GM19324 (cell line): Measurements from ENCODE around the gene PTGDS.

Source experiments
- ATAC-seq: cut with Tn5 transposase; IDR thresholded peaks from one replicate; pipeline ENCODE4 v1.9.1; 2021; ENCODE audit warnings: mild to moderate bottlenecking, moderate library complexity; ENCODE audit not compliant: unreplicated experiment, low FRiP score

PTGDS gene

DNA sequence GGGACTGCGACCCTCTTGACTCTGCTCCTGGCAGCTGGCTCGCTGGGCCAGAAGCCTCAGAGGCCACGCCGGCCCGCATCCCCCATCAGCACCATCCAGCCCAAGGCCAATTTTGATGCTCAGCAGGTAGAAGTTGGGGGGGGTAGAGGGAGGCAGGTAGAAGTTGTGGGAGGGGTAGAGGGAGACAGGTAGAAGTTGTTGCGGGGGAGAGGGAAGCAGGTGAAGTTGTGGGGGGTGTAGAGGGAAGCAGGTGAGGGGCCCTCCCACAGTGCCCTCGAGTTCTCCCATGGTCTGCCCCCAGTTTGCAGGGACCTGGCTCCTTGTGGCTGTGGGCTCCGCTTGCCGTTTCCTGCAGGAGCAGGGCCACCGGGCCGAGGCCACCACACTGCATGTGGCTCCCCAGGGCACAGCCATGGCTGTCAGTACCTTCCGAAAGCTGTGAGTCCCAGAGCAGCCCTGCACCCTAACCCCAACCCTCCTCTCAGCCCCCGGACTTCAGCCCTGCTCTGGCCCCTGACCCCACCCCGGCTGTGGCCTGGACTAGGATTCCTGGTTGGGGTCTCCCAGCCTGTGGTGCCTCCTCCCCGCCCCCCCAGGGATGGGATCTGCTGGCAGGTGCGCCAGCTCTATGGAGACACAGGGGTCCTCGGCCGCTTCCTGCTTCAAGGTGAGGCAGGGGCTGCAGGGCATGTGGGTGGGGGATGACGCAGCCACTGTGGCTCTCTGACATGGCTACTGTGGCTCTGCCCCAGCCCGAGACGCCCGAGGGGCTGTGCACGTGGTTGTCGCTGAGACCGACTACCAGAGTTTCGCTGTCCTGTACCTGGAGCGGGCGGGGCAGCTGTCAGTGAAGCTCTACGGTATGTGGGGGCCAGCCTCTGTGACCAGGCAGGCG is 31.7 kb upstream of the PTGDS start:
- ATAC-seq: no peak

DNA sequence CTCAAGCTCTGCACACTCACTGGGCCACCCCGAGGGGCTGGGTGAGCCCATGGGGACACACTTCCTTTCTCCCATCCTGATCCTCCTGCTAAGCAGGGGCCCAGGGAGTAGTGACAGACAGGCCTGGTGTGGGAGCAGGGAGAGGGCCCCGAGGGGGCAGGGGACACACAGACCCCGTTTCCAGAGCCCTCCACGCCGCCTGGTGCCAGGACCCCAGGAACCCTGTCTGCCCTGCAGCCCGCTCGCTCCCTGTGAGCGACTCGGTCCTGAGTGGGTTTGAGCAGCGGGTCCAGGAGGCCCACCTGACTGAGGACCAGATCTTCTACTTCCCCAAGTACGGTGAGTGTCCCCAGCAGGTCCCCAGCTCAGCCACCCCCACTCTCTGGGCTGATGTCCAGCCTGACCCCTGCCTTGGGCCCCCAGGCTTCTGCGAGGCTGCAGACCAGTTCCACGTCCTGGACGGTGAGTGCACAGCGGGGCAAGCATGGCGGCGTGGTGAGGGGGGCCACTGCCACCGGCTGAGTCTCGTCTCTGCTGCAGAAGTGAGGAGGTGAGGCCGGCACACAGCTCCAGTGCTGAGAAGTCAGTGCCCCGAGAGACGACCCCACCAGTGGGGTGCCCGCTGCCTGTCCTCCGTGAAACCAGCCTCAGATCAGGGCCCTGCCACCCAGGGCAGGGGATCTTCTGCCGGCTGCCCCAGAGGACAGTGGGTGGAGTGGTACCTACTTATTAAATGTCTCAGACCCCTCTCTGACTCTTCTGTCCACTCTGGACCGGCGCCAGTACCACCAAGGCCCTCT is 30.9 kb upstream of the PTGDS start:
- no peak for ATAC-seq

DNA sequence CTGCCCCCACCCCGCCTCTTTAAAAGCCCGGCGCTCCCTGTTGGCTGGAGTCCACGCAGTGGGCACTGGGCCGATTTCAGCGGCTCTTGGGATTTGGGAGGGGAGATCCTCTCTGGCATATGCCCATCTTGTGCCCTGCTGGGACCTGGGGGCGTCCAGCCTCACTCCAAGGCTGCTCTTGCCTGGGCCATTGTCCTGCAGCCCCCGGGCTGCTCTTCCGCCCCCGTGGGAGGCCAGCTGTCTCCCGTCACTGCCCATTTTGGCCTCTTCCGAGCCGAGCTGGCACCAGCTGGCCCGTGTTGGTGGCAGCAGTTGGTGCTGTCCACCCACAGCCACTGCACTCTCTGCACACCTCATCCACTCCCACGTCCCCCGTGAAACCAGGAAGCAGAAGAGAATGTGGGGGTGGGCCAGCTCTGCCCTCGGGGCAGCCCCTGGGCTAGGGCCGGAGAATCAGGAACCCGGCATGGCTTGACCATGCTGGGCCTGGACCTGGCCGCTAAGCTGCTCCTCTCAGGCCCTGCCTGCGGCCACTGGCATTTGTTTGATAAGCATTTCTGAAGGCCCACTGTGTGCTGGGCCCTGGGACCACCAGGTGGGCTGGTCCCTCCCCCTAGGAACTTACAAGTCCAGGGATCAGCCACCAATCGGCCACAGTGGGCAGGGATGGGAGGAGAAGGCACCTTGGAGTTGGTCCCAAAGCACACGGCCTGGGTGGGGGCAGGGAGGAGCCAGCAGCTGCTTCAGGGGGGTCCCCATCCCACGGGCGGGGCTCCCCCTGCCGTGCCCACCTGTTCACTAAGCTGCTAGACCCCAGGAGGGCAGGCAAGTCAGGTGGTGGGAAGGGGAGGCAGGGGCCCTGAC is 30.0 kb upstream of the PTGDS start:
- ATAC-seq: no peak

DNA sequence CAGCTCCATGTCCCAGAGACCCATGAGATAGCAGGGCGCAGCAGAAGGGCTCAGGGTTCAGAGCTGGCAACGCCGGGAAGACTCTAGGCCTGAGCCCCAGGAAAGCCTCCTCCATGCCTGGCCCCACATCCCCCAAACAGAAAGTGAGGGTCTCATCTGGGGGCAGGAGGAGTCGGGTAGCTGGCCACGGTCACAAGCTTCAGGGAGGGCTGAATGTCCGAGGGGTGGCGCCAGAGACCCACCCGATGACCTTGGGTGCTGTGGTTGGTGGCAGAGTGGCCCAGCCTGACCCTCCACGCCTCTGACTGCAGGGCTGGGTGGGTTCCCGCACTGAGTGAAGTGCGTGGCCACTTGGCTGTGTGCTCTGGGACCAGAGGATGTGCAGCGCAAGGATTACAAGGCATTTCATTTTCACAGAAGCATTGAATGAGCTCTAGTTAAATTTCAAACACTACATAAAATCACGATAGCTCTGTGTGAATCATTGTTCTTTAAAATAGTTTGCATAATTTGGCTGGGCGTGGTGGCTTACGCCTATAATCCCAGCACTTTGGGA is 29.3 kb upstream of the PTGDS start:
- ATAC-seq: no peak

DNA sequence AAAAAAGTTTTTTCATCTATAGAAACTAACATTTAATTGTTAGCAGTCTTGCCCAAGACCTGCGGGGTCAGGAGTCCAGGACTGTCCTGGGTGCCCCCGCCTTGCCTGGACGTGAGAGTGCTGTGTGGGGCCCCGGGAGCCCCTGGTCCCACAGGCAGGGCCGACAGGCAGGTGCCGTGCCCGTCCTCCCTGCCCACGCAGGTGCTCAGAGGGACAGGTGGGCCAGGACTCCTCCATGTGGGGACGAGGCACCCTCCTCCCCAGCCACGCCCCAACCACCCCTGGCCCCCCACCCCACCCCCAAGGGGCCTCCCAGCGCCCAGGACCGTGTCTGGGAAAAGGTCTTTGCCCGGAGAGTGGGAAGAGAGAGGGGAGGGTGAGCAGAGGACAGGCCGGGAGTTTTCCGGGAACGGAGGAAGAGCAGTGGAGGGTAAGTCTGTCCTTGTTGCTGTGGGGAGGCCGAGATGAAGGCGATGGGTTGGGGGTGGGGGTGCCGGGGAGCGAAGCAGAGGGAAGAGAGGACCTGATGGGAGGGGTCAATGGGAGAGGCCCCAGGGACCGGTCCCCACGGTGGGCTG is 28.0 kb upstream of the PTGDS start:
- ATAC-seq: no peak

DNA sequence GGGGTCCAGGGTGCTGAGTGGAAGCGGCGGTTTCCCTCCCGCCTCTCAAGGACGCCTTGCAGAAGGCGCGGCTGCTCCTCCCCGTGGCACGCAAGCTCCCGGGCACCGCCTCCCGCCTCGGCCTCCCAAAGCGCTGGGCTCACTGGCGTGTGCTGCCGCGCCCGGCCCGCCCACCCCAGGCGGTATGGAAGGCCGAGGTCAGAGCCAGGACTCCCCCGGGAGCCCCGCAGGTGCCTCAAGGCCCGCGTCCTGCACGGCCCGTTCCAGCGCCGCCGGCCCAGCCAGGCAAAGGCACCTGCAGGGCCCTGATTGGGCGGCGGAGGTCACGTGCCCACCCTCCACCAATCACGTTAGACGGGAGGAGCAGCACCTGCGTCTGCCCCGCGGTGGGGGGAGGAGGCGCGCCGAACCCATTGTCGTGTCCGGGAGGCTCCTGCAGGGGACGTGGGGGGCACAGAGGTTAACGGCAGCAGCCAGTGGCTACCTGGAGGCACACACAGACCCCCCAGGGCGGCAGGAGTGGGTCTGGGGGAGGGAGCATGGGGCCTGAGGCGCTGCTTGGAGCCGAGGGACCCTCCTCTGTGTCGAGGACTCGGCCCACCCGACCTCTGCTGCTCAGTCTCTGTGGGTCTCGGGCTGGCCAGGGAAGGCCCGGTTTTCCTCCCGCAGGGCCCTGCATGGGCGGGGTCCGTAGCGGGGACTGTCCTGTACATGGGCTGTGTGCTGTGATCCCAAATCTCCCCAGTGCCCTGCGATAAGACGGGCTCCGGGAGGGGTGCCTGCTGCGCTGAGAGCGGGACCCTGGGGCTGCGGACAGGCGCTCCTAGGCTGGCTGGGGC is 27.3 kb upstream of the PTGDS start:
- peak; percentile 79 for ATAC-seq

DNA sequence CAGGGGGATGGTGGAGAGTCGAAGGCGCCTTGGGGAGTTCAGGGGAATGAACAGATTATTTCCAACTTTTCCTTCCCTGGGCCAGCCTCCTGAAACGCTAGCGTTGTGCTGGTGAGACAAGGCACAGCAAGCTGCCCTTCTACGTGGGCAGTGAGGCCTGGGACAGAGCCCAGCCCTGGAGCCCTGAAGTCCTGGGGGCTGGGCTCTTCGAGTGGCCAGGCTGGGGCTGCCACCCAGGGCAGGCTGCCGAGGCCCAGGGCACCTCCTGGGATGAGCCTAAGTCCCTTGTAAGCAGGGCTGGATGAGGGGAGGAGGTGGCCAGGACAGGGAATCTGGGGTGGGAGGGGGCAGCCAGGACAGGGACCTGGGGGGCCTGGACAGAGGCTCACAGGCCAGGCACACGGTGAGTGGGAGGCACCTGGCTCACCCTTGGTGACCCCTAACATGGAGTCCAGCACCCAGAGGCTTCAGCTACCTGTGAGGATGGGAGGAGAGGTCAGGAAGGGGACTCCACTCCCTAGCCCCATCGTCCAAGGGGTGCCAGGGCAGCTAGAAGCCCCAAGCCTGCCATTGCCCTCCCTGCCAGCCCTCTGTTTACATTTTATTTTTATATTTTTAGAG is 26.5 kb upstream of the PTGDS start:
- ATAC-seq: no peak

DNA sequence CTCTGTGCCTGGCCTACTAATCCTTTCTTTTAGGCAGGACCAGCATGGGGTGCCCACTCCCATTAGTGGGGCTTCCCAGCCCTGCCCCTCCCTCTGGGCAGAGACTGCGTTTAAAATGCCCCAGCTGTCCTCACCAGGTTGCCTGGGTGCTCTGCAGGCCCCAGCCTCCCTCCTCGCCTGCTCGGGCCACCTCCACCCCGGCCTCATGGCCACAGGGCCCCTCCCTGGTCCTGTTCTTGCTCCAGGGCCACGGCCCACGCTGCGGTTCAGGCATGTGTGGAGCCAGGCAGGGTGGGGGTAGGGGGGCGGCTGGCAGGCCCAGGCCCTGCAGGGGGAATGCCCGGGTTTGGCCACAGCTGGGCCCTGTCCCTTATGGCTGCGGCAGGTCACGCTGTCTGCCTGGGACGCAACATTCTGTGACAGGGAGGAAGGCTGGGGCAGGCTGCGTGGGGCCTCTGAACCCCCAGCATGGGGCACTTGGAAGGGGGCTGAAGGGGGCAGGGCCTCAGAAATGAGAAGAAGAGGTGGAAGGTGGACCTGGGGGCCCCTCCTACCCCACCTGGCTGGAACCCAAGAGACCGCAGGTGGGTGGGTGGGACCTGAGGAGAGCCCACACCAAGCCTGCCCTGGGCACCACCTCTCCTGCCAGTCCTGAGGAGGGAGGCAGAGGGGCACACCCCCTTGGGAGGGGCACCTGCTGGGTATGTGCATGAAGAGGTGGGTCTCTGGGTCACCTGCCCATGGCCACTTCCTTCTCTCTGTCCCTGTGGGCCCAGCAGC is 25.6 kb upstream of the PTGDS start, which contains the start of gene LCN12:
LCN12 (plus strand) TSS at position 733 of the 780 bp plus-strand sequence. CDS start 55 bp downstream, outside the sequence.
- no peak for ATAC-seq

DNA sequence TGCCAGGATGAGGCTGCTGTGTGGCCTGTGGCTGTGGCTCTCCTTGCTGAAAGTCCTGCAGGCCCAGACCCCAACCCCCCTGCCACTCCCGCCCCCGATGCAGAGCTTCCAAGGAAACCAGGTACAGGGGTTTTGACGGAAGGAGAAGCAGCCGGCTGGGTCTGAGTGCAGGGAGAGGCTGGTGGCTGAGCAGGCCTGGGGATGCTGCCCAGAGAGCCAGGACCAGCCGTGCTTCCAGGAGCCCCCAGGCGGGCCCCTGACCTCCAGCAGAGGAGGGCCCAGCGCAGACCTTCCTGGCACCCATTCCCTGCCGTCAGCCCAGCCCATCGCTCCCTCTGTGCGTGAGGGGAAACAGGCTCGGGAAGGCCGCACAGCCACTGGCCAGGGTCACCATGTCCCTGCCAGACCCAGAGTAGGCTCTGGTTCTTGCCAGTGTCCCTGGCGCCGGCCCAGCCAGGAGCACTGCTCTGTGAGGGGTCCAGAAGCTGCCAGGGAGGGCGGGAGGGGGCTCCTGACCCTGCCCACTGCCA is 24.9 kb upstream of the PTGDS start:
- ATAC-seq: no peak

DNA sequence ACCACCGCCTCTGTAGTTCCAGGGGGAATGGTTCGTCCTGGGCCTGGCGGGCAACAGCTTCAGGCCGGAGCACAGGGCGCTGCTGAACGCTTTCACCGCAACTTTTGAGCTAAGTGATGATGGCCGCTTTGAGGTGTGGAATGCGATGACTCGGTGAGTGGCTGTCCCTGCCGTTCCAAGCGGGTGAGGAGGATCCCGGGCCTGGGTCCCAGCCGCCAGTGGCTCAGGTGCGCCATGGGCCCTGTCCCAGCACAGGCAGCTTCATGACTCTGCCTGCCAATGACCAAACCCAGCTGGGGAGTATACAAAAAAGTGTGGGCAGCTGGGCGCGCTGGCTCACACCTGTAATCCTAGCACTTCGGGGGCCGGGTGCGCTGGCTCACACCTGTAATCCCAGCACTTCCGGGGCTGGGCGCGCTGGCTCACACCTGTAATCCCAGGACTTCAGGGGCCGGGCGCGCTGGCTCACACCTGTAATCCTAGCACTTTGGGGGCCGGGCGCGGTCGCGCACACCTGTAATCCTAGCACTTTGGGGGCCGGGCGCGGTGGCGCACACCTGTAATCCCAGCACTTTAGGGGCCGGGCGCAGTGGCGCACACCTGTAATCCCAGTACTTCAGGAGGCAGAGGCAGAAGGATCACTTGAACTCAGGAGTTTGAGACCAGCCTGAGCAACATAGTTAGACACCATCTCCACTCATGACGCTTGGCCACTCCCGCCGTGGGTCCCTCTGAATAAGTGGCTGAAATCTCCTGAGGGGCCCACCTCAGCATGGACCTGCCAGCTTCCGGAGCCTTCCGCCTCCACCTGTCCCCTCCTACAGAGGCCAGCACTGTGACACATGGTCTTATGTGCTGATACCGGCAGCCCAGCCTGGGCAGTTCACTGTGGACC is 24.2 kb upstream of the PTGDS start:
- ATAC-seq: no peak

DNA sequence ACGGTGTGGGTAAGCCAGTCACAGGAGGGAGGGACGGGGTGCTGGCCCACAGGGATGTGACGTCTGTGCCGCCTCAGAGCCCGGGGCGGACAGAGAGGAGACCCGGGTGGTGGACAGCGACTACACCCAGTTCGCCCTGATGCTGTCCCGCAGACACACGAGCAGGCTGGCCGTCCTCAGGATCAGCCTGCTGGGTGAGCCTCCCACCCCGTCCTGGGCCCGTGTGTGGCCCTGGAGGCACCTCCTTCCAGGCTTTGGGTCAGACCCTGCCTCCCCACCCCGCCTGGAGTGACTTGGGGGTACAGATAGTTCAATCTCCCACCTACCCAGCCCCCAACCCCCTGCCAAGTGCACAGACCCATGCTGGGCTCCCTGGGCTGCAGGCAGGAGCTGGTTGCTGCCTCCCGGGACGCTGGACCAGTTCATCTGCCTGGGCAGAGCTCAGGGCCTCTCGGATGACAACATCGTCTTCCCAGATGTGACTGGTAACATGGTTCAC is 23.5 kb upstream of the PTGDS start:
- no peak for ATAC-seq

DNA sequence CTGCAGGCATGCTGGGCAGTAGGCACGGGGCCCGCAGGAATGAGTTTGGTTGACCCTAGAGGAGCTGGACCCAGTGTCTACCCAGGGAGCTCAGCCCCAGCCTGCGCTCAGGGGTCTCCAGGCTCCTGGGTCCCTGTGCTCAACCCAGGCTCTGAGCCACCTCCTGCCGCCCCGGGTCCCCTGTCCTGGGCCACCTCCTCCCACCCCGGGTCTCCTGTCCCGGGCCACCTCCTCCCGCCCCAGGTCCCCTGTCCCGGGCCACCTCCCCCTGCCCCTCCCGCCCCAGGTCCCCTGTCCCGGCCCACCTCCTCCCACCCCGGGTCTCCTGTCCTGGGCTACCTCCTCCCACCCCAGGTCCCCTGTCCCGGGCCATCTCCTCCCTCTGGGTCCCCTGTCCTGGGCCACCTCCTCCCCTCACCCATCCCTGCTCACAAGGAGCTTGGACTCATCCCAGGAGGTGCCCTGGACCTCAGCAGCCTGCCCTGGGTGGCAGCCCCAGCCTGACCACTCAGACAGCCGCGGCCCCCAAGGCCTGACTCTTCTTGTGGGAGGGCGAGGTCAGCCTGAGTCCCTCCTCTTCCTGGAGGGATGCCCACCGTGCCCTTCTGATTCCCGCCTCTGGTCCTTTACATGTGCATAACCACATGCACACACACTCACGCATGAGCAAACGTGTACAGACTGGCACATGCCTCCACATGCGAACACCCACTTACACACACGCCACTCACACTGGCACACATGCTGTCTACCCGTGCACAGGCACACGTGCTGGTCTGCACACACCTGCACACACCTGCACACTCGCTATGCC is 22.8 kb upstream of the PTGDS start:
- no peak for ATAC-seq

DNA sequence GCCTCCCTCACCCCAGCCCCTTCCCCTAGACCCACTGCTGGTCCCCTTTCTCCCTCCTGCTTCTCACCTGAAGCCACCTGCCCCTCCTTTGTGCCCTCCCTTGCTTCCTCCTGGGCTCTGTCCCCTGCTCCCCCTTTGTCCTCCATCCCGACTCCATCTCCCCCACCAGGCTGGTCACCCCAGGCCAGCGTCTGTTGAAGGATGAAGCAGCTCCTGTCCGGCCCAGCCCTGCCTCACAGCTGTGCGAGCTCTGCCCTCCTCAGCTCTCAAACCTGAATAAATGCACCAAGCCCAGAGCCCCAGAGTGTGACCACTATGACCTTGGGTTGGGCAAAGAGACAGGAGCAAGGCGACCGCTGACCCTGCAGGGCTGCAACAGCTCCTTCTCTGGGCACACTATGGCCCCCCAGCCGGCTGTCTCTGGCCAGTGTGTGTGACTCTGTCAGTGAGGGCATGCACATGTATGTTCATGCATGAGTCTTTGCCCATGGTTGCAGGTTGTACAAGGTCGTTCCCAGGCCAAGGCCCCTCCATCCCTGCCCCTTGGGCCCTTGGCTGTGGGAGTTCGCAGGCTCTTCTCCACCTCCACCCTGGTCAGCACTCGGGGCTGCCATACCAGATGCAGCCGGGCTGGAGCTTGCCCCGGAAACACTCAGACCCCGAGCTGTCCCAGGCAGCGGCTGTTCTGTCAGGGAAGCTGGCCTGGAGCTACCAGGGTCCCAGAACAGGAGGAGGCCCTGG is 21.9 kb upstream of the PTGDS start:
- no peak for ATAC-seq

DNA sequence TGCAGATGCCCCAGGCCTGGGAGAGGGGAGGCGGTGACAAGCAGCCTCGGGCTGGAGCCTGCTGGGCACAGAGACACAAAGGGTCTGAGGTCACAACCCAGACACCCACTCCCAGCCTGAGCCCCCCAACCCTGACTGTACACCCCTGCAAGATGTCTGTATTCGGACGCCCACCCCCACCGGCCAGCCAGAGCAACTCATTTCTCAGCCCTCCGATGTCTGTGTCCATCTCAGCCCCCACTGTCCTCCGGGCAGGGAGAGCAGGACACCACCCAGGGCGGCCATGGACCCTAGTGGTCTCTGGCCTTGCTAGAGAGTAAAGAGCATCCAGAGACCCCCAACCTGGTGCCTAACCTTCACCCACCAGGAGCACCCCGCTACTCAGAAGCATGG is 21.4 kb upstream of the PTGDS start:
- ATAC-seq: no peak

DNA sequence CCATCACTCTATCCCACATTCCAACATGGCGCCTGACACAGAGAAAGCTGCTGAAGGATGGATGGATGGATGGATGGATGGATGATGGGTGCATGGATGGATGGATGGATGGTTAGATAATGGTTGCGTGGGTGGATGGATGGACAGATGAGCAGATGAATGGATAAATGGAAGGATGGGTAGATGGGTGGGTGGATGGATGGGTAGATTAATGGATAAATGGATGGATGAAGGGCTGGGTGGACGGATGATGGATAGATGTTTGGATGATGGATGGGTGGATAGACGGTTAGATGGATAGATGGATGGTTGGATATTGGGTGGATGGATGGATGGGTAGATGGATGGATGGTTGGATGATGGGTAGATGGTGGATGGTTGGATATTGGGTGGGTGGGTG is 20.7 kb upstream of the PTGDS start:
- ATAC-seq: no peak
